ENCODE measurements around the gene RPS15.

Gene RPS15

DNA sequence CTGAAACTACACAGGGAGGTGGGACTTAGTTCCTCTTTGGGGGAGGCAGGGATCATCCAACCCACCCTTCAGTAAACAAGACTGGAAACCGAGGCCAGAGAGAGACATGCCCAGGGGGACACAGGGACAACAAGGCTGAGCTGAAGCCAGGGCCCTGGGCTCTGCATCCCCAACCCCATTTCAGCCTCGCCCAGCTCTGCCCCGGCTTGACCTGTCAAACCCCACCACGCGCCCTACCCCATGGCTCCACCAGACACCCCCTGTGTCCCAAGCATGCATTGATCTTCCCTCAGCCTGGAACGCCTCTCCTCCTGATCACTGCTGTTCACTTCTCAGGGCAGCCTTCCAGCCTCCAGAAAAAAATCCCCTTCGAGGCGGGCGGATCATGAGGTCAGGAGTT is 9.7 kb downstream of the RPS15 start:
- in situ Hi-C loops (cut with MboI; ENCODE audit: low pct_unique_long_range_greater_than_20kb, low sequenced_read_pairs, unreplicated experiment), result no loop called here
- DNase-seq (ENCODE audit: low spot score), result no peak
- TF ChIP-seq, protein P1, sequence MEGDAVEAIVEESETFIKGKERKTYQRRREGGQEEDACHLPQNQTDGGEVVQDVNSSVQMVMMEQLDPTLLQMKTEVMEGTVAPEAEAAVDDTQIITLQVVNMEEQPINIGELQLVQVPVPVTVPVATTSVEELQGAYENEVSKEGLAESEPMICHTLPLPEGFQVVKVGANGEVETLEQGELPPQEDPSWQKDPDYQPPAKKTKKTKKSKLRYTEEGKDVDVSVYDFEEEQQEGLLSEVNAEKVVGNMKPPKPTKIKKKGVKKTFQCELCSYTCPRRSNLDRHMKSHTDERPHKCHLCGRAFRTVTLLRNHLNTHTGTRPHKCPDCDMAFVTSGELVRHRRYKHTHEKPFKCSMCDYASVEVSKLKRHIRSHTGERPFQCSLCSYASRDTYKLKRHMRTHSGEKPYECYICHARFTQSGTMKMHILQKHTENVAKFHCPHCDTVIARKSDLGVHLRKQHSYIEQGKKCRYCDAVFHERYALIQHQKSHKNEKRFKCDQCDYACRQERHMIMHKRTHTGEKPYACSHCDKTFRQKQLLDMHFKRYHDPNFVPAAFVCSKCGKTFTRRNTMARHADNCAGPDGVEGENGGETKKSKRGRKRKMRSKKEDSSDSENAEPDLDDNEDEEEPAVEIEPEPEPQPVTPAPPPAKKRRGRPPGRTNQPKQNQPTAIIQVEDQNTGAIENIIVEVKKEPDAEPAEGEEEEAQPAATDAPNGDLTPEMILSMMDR (IDR thresholded peaks at IDR 0.05; ENCODE audit: extremely low read depth, insufficient read depth, missing control alignments), result no peak

GRCh38 chr19:1449467-1450442 is 11.6 kb downstream of the RPS15 start, which contains the start of gene APC2:
Gene APC2 (plus strand): TSS chr19:1450121. CDS start chr19:1453002, 2,881 bp downstream.
- in situ Hi-C loops (cut with MboI; ENCODE audit: low pct_unique_long_range_greater_than_20kb, low sequenced_read_pairs, unreplicated experiment), result no loop called here
- DNase-seq (ENCODE audit: low spot score), result peak; percentile 83

DNA sequence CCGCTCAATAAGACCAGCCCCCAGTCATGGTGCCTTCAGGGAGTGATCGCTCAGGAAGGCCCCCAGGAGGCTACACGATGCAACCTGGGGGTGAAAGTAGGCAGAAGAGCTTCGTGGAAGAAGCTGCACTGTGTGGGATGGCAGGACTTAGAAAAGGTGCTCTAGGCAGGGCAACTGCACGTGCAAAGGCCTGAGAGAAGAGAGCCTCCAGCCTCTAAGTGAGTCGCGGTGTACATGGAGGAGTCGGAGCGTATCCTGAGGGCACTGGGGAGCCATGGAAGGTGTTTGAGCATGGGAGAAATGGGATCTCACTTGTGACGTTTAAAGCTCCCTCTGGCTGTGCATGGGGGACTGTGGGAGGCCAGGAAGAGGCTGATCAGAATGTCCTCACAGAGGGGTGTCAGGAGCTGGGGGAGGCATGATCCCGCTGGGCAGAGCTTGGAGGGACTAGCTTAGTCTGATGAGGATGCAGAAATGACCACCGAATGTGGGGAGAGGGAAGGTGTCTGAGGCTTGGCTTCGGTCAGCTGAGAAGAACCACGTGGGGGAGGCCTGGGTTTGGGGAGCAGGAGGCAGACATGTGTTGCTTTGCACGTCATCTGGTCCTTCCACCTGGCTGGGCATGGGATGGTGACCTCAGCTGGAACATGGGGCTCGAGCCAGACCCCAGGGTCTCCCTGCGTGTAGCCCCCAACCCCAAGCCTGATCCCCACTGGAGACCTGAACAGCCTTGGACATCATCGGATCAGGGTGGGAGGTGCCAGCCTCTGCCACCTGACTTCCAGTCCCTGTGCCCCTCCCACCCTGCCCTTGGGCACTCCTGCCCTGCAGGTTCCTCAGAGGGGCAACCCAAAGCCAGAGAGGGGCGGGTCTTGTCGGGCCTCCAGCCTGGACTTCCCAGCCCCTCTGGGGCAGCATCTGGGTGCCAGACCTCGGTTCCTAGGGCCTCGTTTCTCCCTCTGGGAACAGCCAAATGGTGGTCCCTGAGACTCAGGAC is 12.8 kb downstream of the RPS15 start:
- TF ChIP-seq, protein P1 (IDR thresholded peaks at IDR 0.05; ENCODE audit: extremely low read depth, insufficient read depth, missing control alignments), result no peak
- in situ Hi-C loops (cut with MboI; ENCODE audit: low pct_unique_long_range_greater_than_20kb, low sequenced_read_pairs, unreplicated experiment), result no loop called here
- DNase-seq (ENCODE audit: low spot score), result no peak

More at GRCh38 chr19:1449467-1450442, 11.6 kb downstream of the RPS15 start, which contains the start of gene APC2:
- TF ChIP-seq, protein P1 (IDR thresholded peaks at IDR 0.05; ENCODE audit: extremely low read depth, insufficient read depth, missing control alignments), result no peak

- no peak for DNase-seq (ENCODE audit: low spot score)
- in situ Hi-C loops (cut with MboI; ENCODE audit: low pct_unique_long_range_greater_than_20kb, low sequenced_read_pairs, unreplicated experiment), result no loop called here
These were observed 14.0 kb downstream of the RPS15 start for GRCh38 chr19:1451916-1452801.

DNA sequence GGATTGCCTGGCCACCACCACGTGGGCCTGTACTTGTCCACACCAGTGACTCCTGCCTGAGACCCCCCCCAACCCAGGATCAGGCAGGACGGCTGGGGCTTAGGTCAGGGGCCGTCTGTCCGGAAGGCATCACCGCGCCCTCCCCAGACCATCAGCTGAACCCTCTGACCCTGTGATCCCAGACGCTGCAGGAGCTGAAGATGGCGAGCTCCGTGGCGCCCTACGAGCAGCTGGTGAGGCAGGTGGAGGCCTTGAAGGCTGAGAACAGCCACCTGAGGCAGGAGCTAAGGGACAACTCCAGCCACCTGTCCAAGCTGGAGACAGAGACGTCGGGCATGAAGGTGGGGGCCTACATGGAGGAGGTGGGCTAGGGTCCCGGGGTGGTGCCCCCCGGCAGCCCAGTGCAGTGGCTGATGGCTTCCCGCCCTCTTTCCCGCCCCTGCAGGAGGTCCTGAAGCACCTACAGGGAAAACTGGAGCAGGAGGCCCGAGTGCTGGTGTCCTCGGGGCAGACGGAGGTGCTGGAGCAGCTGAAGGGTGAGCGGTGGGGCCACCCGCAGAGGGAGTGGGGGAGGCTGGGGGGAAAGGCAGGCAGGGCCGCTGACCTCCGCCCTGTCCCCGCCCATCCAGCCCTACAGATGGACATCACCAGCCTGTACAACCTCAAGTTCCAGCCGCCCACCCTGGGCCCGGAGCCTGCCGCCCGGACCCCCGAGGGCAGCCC is 14.8 kb downstream of the RPS15 start:
- in situ Hi-C loops (cut with MboI; ENCODE audit: low pct_unique_long_range_greater_than_20kb, low sequenced_read_pairs, unreplicated experiment), result no loop called here
- DNase-seq (ENCODE audit: low spot score), result no peak
- TF ChIP-seq, protein P1 (IDR thresholded peaks at IDR 0.05; ENCODE audit: extremely low read depth, insufficient read depth, missing control alignments), result no peak

More at GRCh38 chr19:1451916-1452801, 14.0 kb downstream of the RPS15 start:
- TF ChIP-seq, protein P1 (IDR thresholded peaks at IDR 0.05; ENCODE audit: extremely low read depth, insufficient read depth, missing control alignments), result no peak
